Progenitor cell of endocrine pancreas (in vitro differentiated cells): Measurements from ENCODE around the gene DGAT2L6. TPM values are rescaled to one million over a fixed set of nuclear protein-coding genes. Genes with fewer than 3 reads are reported as not detected.
A peak's percentile ranks its signal among the peaks of the same experiment; 100 is the strongest.

ENCODE experiments used
- DNase-seq: peaks from one replicate; pipeline ENCODE4 v3.0.0; 2021; ENCODE audit warnings: low spot score; ENCODE audit not compliant: unreplicated experiment
- H3K27ac Mint-ChIP-seq: 2 replicates; pipeline ENCODE4 v1.8.0; 2021; ENCODE audit warnings: mild to moderate bottlenecking, moderate library complexity, mixed read lengths
- H3K27me3 Mint-ChIP-seq: 2 replicates; pipeline ENCODE4 v1.8.0; 2021; ENCODE audit warnings: mixed read lengths
- H3K36me3 Mint-ChIP-seq: 2 replicates; pipeline ENCODE4 v1.8.0; 2022; ENCODE audit warnings: mixed read lengths; ENCODE audit not compliant: insufficient read depth
- H3K4me1 Mint-ChIP-seq: 2 replicates; pipeline ENCODE4 v1.8.0; 2021; ENCODE audit warnings: low read depth, mixed read lengths
- H3K4me3 Mint-ChIP-seq: 2 replicates; pipeline ENCODE4 v1.8.0; 2021; ENCODE audit warnings: low read depth, mild to moderate bottlenecking, moderate library complexity, mixed read lengths
- H3K9me3 Mint-ChIP-seq: 2 replicates; pipeline ENCODE4 v1.8.0; 2021; ENCODE audit warnings: low read depth, mixed read lengths
- total RNA-seq: library from RNA; stranded (reverse); gene quantifications from 2 replicates; pipeline ENCODE4 v1.2.1, GENCODE V29; 2021
- TF ChIP-seq, protein P1 (sequence below): fragments of 200-600 bp; sonication (generic); IDR thresholded peaks from one replicate; pipeline ENCODE4 v1.5.0; 2021; ENCODE audit warnings: antibody characterized with exemption, mild to moderate bottlenecking; ENCODE audit not compliant: unreplicated experiment

Gene DGAT2L6
- total RNA-seq, 1 donor from 2014 or later: not detected

DNA sequence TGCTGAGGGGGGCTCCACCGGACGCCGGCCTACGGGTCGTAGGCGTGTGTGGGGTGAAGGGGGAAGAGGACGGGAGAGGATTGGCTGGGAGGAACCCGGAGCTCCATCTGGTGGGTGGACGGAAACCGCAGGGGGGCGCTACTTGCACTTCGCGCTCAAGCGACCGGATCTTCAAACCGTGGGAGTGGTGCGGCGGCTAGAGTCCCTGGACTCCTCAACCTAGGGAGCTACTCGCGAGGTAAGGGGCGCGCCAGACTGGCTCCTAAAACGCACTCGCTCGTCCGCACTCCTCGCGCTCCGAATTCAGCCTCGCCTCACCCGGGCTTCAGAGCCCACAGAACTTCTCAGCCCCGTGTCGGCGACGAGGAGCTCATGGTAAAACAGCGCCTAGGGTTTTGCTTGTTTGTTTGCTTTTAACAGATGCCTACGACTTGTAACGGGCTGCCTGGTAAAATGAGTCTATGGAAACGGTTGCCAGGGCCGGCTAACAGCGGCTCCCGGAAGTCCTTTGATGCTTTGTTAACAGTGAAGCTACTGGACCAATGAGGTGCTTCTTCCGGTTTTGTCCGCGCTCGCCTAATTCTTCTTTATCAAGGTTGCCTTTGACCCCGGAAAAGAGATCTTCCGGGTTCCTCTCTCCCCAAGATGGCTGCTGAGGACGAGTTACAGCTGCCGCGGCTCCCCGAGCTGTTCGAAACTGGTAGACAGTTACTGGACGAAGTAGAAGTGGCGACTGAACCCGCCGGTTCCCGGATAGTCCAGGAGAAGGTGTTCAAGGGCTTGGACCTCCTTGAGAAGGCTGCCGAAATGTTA lies 43.8 kb upstream of the DGAT2L6 start, which contains the start of gene IGBP1:
Gene IGBP1 (plus strand): TSS at position 145 of the 813 bp plus-strand sequence. CDS start 501 bp downstream, at position 646.
- peaks cover 15% of the 10 kb centered on the region for H3K9me3 Mint-ChIP-seq
- TF ChIP-seq, protein P1, sequence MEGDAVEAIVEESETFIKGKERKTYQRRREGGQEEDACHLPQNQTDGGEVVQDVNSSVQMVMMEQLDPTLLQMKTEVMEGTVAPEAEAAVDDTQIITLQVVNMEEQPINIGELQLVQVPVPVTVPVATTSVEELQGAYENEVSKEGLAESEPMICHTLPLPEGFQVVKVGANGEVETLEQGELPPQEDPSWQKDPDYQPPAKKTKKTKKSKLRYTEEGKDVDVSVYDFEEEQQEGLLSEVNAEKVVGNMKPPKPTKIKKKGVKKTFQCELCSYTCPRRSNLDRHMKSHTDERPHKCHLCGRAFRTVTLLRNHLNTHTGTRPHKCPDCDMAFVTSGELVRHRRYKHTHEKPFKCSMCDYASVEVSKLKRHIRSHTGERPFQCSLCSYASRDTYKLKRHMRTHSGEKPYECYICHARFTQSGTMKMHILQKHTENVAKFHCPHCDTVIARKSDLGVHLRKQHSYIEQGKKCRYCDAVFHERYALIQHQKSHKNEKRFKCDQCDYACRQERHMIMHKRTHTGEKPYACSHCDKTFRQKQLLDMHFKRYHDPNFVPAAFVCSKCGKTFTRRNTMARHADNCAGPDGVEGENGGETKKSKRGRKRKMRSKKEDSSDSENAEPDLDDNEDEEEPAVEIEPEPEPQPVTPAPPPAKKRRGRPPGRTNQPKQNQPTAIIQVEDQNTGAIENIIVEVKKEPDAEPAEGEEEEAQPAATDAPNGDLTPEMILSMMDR: peak; percentile 74
- peak; percentile 75 for DNase-seq
- peaks cover 3% of the 10 kb centered on the region for H3K36me3 Mint-ChIP-seq
- peak within 1 kb of the TSS; percentile 99 for H3K4me3 Mint-ChIP-seq
- H3K4me1 Mint-ChIP-seq: peaks cover 6% of the 10 kb centered on the region
- H3K27ac Mint-ChIP-seq: peak within 1 kb of the TSS; percentile 99
- no peaks in the 10 kb centered on the region for H3K27me3 Mint-ChIP-seq

DNA sequence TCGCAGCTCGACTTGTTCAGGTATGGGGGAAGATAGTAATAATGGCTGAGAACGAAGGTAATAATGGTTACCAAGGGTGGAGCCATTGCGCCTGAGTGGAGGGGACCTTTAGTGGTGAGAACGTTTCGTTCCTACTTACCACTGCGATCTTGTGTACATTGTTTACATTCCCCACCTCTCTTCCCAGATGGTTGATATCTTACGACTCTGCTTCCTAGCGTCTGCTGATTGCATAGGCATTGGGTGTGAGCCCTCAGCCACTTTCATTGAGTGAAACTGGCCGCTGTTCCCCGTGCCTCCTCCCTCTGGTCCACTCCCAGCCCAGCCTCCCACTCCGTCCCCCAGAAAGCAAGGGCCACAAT lies 43.2 kb upstream of the DGAT2L6 start:
- peaks cover 15% of the 10 kb centered on the region for H3K9me3 Mint-ChIP-seq
- no peaks in the 10 kb centered on the region for H3K27me3 Mint-ChIP-seq
- TF ChIP-seq, protein P1: no peak
- peak overlapping the region; percentile 99 for H3K4me3 Mint-ChIP-seq
- H3K27ac Mint-ChIP-seq: peak overlapping the region; percentile 99
- H3K36me3 Mint-ChIP-seq: peaks cover 3% of the 10 kb centered on the region
- peaks cover 6% of the 10 kb centered on the region for H3K4me1 Mint-ChIP-seq
- DNase-seq: no peak

DNA sequence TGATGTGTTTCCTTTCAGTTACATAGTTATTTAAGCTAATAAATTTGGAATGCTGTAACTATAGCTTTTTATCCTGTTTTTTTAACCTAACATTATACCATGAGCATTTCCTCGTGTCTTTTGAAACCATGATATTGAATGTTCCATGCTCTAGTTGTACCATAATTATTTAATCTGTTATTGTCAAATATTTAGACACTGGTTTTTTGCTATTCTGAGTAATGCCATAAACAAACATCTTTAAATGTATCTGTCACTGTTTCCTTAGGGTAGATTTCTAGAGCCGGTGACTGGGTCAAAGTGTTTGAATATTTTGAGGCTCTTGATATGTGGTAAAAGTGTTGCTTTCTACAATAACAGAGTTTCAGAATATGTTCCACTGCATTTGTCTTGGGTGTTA lies 38.7 kb upstream of the DGAT2L6 start:
- no peak for DNase-seq
- Mint-ChIP-seq H3K4me1 (peaks cover 6% of the 10 kb centered on the region), H3K36me3 (peaks cover 13% of the 10 kb centered on the region), H3K27me3 (no peaks in the 10 kb centered on the region), H3K27ac (no peak overlapping the region), H3K4me3 (no peak overlapping the region), H3K9me3 (peaks cover 26% of the 10 kb centered on the region)
- TF ChIP-seq, protein P1: no peak

DNA sequence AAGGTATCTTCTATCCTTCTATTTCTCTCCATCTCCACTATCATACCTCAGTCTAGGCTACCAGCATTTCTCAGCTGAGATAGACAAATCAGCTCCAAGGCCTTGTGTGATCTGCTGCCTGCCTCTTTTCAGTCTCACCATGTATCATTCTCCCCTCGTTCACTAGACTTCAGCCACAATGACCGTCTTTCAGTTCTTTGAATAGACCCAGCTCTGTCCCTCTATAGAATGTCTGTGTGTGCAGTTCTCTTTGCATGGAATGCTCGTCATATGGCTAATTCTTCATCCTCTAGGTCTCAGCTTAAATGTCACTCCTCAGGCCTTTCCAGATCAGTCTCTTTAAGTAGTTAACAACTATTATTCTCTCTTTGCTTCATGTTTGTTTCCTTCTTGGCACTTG lies 37.5 kb upstream of the DGAT2L6 start:
- H3K4me1 Mint-ChIP-seq: peaks cover 2% of the 10 kb centered on the region
- H3K9me3 Mint-ChIP-seq: peaks cover 26% of the 10 kb centered on the region
- peaks cover 13% of the 10 kb centered on the region for H3K36me3 Mint-ChIP-seq
- TF ChIP-seq, protein P1: no peak
- no peak overlapping the region for H3K27ac Mint-ChIP-seq
- no peaks in the 10 kb centered on the region for H3K27me3 Mint-ChIP-seq
- H3K4me3 Mint-ChIP-seq: no peak overlapping the region
- DNase-seq: no peak

DNA sequence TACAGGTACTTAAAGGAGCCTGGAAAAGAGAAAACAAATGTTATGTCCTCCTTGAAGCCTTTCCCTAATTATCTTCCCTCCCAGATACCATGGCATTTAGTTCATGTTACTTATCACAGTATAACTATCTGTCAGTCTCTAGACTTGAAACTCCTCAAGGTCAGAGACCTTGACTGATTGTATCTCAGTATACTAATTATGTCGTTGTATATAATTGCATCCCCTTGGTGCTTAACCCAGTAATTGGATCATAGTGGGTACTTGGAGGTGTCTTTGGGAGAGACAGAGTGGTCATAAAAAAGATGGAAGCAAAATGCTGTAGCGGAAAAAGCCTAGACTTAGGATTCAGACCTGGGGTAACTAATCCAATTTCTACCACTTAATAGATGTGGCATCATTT lies 35.9 kb upstream of the DGAT2L6 start:
- no peak overlapping the region for H3K4me3 Mint-ChIP-seq
- peaks cover 13% of the 10 kb centered on the region for H3K36me3 Mint-ChIP-seq
- peaks cover 27% of the 10 kb centered on the region for H3K9me3 Mint-ChIP-seq
- no peak for DNase-seq
- TF ChIP-seq, protein P1: no peak
- H3K27me3 Mint-ChIP-seq: no peaks in the 10 kb centered on the region
- no peaks in the 10 kb centered on the region for H3K4me1 Mint-ChIP-seq
- H3K27ac Mint-ChIP-seq: no peak overlapping the region
